Omental fat pad (tissue), 4 donors: ENCODE data around the gene DNMT1. TPM values are rescaled to one million over a fixed set of nuclear protein-coding genes. Genes with fewer than 3 reads are reported as not detected.

ENCODE experiments used
- ATAC-seq: fragments of 150-250 bp; one replicate; pipeline ENCODE4 v1.9.1; 2016; ENCODE audit warnings: mild to moderate bottlenecking, moderate library complexity; ENCODE audit not compliant: low FRiP score
- DNase-seq: peaks from one replicate; pipeline ENCODE4 v3.0.0-alpha.2; 2019; ENCODE audit warnings: low spot score
- total RNA-seq, 4 donors: library from RNA; depleted of rRNA; stranded (reverse); fragments of >200 nt; gene quantifications; one replicate each; pipeline ENCODE4 v1.1.0, GENCODE V29; 2016
- TF ChIP-seq, protein P1 (sequence below), 3 donors: fragments of 450-650 bp; IDR thresholded peaks; one replicate each; pipeline ENCODE4 v1.5.1; 2016 to 2017; ENCODE audit warnings: antibody characterized with exemption in 3 of 3, mild to moderate bottlenecking in 3 of 3, moderate library complexity in 2 of 3

Gene DNMT1
- total RNA-seq, 4 donors from 2014 or later = 38.4 to 84.7 (median 50.2) TPM

- TF ChIP-seq, protein P1, sequence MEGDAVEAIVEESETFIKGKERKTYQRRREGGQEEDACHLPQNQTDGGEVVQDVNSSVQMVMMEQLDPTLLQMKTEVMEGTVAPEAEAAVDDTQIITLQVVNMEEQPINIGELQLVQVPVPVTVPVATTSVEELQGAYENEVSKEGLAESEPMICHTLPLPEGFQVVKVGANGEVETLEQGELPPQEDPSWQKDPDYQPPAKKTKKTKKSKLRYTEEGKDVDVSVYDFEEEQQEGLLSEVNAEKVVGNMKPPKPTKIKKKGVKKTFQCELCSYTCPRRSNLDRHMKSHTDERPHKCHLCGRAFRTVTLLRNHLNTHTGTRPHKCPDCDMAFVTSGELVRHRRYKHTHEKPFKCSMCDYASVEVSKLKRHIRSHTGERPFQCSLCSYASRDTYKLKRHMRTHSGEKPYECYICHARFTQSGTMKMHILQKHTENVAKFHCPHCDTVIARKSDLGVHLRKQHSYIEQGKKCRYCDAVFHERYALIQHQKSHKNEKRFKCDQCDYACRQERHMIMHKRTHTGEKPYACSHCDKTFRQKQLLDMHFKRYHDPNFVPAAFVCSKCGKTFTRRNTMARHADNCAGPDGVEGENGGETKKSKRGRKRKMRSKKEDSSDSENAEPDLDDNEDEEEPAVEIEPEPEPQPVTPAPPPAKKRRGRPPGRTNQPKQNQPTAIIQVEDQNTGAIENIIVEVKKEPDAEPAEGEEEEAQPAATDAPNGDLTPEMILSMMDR (IDR thresholded peaks at IDR 0.05) = no peak
- peak; percentile 42 for ATAC-seq
- no peak for DNase-seq
Measured at GRCh38 chr19:10226376-10227025, 31.7 kb upstream of the DNMT1 start.

DNA sequence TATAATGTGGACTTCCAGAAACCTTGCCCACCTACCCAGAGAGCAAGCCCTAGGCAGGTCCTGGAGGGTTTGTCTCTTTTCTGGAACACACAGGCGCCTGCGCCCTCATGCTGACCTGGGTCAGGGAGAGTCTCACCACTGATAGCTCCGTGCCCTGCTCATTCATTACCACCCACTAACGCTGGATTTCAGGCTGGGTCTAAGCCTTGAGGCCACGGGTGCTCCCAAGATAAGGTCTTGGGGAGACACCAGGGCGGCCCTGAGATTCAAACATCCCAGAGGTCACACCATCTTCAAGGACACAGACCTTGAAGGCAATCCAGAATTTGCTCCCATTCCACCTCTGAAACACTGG is 31.2 kb upstream of the DNMT1 start:
- TF ChIP-seq, protein P1 (IDR thresholded peaks at IDR 0.05) = no peak
- DNase-seq = no peak
- ATAC-seq = no peak

DNA sequence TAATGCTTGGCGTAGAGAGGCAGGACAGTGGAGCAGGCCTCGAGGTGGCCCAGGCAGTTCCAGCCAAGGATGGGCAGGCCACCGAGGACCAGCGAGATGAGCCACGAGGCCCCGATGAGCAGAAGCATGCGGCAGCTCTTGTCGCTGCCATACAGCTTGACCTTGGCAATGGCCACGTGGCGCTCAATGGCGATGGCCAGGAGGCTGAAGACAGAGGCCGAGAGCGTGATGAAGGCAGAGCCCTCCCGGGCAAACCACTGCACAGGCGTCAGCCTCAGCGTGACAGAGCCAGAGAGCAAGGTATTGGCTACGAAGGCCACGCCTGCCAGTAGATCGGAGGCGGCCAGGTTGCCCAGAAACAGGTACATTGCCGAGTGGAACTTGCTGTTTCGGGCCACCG is 29.6 kb upstream of the DNMT1 start:
- DNase-seq = no peak
- TF ChIP-seq, protein P1 (IDR thresholded peaks at IDR 0.05) = no peak
- ATAC-seq = no peak

DNA sequence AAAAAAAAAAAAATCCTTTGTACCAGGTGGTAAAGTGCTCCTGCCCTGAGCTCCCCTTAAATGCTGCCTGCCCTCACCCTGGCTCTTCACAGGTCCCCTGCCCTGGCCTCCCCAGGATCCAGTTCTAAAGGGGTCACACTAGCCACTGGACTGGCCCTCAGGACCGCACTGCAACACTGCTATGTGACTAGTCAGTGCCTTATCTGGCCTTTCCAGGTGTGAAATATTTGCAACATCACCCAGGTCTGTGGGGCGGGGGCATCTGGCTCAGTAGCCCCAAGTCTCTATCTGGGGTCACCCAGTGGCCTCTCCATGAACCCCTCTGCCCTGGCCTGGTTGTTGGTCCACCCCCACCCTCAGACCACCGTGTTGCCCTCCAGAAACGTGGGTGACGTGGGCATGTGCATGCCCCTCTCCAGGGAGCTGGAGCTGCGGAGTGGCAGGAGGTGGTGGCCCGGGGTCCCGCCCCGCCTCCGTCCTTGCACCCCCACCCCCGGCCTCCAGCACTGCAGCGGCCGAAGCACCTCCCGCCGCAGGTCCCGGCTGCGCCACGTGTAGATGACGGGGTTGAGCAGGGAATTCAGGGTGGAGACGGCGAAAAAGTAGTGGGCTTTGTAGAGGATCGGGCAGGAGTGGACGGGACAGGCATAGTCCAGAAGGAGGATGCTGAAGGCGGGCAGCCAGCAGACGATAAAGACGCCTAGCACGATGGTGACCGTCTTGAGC is 28.9 kb upstream of the DNMT1 start:
- DNase-seq = no peak
- TF ChIP-seq, protein P1 (IDR thresholded peaks at IDR 0.05) = no peak
- no peak for ATAC-seq

GRCh38 chr19:10222201-10222890 is 27.6 kb upstream of the DNMT1 start:
- no peak for DNase-seq
- ATAC-seq = no peak
- TF ChIP-seq, protein P1 (IDR thresholded peaks at IDR 0.05) = no peak

DNA sequence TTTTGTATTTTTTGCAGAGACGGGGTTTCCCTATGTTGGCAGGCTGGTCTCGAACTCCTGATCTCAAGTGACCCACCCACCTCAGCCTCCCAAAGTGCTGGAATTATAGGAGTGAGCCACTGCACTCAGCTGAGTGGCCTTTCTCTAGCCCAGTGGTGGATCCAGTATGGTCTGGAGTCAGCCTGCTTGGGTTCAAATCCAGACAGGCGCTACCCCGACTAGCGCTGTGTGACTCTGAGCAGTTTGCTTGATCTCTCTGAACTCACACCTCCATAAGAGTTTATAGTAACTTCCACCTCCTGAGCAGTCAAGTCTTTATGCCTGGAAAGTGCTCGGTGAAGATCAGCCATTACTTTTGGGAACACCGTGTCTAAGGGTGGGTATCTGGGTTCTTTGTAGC is 25.9 kb upstream of the DNMT1 start:
- DNase-seq (no peak), ATAC-seq (no peak)
- TF ChIP-seq, protein P1 (IDR thresholded peaks at IDR 0.05) = no peak
